Sigmoid colon (tissue), 7 donors: ENCODE data around the gene ZBTB40. TPM values are rescaled to one million over a fixed set of nuclear protein-coding genes. Genes with fewer than 3 reads are reported as not detected.

ENCODE experiments used
- DNase-seq: peaks from one replicate; pipeline ENCODE4 v3.0.0-alpha.2; 2019
- H3K27ac ChIP-seq, 4 donors: fragments of 200-600 bp; sonication (generic); one replicate each; pipeline ENCODE4 v1.5.1; 2016 to 2019; ENCODE audit warnings: mild to moderate bottlenecking in 1 of 4
- H3K27me3 ChIP-seq, 3 donors: fragments of 200-600 bp; sonication (generic); one replicate each; pipeline ENCODE4 v1.5.1; 2019; ENCODE audit warnings: mild to moderate bottlenecking in 1 of 3
- H3K36me3 ChIP-seq, 4 donors: fragments of 200-600 bp; sonication (generic); one replicate each; pipeline ENCODE4 v1.5.1; 2016 to 2019
- H3K4me1 ChIP-seq, 4 donors: fragments of 200-600 bp; sonication (generic); one replicate each; pipeline ENCODE4 v1.5.1; 2017 to 2019
- H3K4me3 ChIP-seq, 4 donors: fragments of 200-600 bp; sonication (generic); one replicate each; pipeline ENCODE4 v1.5.1; 2017 to 2019; ENCODE audit warnings: mild to moderate bottlenecking in 2 of 4, moderate library complexity in 1 of 4
- H3K9me3 ChIP-seq, 4 donors: fragments of 200-600 bp in 3 of 4; sonication (generic) in 3 of 4; one replicate each; pipeline versions ENCODE4 v1.5.1 to v1.6.1; 2013 to 2019
- CTCF ChIP-seq, 4 experiments: fragments of 450-650 bp in 3 of 4; fragments of 200-600 bp in 1 of 4; IDR thresholded peaks; one replicate each; pipeline ENCODE4 v1.5.1; 2016 to 2019; ENCODE audit warnings: antibody characterized with exemption in 4 of 4, mild to moderate bottlenecking in 3 of 4, moderate library complexity in 2 of 4
- EP300 ChIP-seq, 4 donors: sonication (generic); formaldehyde crosslinking; IDR thresholded peaks; one replicate each; pipeline ENCODE4 v1.6.1; 2017; ENCODE audit warnings: antibody characterized with exemption in 4 of 4
- POLR2A ChIP-seq, 2 donors: fragments of 450-650 bp; IDR thresholded peaks; one replicate each; pipeline ENCODE4 v1.6.1; 2016; ENCODE audit warnings: antibody characterized with exemption in 2 of 2, mild to moderate bottlenecking in 2 of 2, moderate library complexity in 2 of 2
- POLR2AphosphoS5 ChIP-seq, 4 donors: sonication (generic); formaldehyde crosslinking; IDR thresholded peaks; one replicate each; pipeline ENCODE4 v1.6.1; 2017; ENCODE audit warnings: antibody characterized with exemption in 4 of 4
- WGBS, 2 donors: extraction: QIAGEN DNeasy Blood & Tissue Kit; methylation state at CpG; one replicate each; pipeline ENCODE4 v1.1.7; 2013; 5-methylcytosine and 5-hydroxymethylcytosine counted together
- intact Hi-C: fragments of 100-400 bp; cut with DNase I; formaldehyde crosslinking; loops from one replicate; pipeline ENCODE4 v1.15.1; 2023
- polyA plus RNA-seq, 3 donors: library from polyadenylated mRNA; stranded (reverse); fragments of 200-250 nt; gene quantifications; one replicate each; pipeline ENCODE4 v1.2.3, GENCODE V29; 2013
- total RNA-seq, 4 donors: library from RNA; depleted of rRNA; stranded (reverse); fragments of >200 nt; gene quantifications; one replicate each; pipeline ENCODE4 v1.1.0, GENCODE V29; 2016
- donor health status: healthy with polysubstance abuse.
- donor health status: Bipolar disorder and iron deficiency.
- donor health status: healthy.

Gene ZBTB40
- total and polyA plus RNA-seq, 7 donors, result 1.8 to 22.2 (median 14.3) TPM

GRCh38 chr1:22457345-22457744 lies 5.7 kb downstream of the ZBTB40 start:
- no peaks in the 10 kb centered on the region for H3K27me3 ChIP-seq
- no peaks in the 10 kb centered on the region for H3K9me3 ChIP-seq
- DNase-seq, result no peak
- H3K4me1 ChIP-seq, result peaks cover 0 to 49% (median 14%) of the 10 kb centered on the region in 4 donors
- TF ChIP-seq POLR2A (IDR thresholded peaks at IDR 0.05) (no peak), EP300 (IDR thresholded peaks at IDR 0.05) (no peak), CTCF (IDR thresholded peaks at IDR 0.05) (no peak), POLR2AphosphoS5 (IDR thresholded peaks at IDR 0.05) (no peak)
- H3K27ac ChIP-seq, result peak overlapping the region in 1 of 4 donors; percentile 19
- intact Hi-C loops, result no loop called here
- no peak overlapping the region for H3K4me3 ChIP-seq
- H3K36me3 ChIP-seq, result no peaks in the 10 kb centered on the region
- 76 to 80% methylated on average over 3 of the region's 3 CpGs for WGBS, 2 donors

DNA sequence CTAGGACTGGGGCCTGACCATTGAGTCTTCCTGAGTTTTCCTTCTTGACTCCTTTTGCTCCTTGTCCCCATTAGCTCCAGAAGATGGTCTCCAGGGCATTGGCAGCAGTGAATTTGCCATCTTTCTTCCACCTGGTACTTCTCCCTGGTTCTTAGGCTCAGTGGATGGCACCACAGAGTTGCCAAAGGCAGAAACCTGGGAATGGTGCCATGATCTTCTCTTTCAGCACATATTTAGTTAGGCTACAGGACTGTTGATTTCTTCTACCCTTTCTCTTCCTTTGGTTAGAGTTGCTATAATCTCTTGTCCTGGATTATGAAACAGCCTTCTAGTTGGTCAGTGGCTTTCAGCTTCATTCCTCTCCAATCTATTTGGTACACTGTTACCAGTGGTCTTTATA lies 6.2 kb downstream of the ZBTB40 start:
- no peaks in the 10 kb centered on the region for H3K9me3 ChIP-seq
- TF ChIP-seq POLR2AphosphoS5 (IDR thresholded peaks at IDR 0.05) (no peak), POLR2A (IDR thresholded peaks at IDR 0.05) (no peak), CTCF (IDR thresholded peaks at IDR 0.05) (no peak), EP300 (IDR thresholded peaks at IDR 0.05) (no peak)
- H3K27ac ChIP-seq, result peak overlapping the region in 1 of 4 donors; percentile 19

DNA sequence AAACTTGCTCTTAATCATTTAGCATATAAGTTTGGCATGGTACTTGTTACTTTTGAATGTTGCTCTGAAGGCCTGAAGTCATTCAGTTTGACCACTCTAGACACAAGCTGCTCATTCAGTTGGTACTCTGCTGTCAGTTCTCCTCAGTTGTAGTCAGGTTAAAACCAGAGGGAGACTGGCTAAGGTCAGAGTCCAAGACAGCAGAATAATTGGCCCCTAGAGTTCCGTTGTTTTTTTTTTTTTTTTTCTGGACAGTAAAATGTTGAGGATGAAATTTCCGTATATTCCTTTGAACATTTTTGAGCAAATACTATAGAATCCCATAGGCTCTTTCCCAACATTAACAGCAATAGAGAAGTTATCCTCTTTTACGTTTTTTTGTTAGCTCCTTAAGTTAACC lies 9.4 kb downstream of the ZBTB40 start:
- TF ChIP-seq EP300 (IDR thresholded peaks at IDR 0.05), result no peak
- no peak for TF ChIP-seq CTCF (IDR thresholded peaks at IDR 0.05)
- TF ChIP-seq POLR2A (IDR thresholded peaks at IDR 0.05), result no peak
- no peak for TF ChIP-seq POLR2AphosphoS5 (IDR thresholded peaks at IDR 0.05)
- no peaks in the 10 kb centered on the region for H3K36me3 ChIP-seq
- H3K27ac ChIP-seq, result no peak overlapping the region
- intact Hi-C loops, result no loop called here
- no peaks in the 10 kb centered on the region for H3K9me3 ChIP-seq
- no peak for DNase-seq
- no peak overlapping the region for H3K4me3 ChIP-seq
- 21 to 68% methylated on average over 3 of the region's 3 CpGs for WGBS, 2 donors
- H3K27me3 ChIP-seq, result no peaks in the 10 kb centered on the region
- peaks cover 0 to 19% (median 11%) of the 10 kb centered on the region in 4 donors for H3K4me1 ChIP-seq

More for the DNA sequence above, 6.2 kb downstream of the ZBTB40 start:
- no peaks in the 10 kb centered on the region for H3K27me3 ChIP-seq
- no peak for DNase-seq
- peaks cover 0 to 45% (median 12%) of the 10 kb centered on the region in 4 donors for H3K4me1 ChIP-seq
- H3K36me3 ChIP-seq, result no peaks in the 10 kb centered on the region
- H3K4me3 ChIP-seq, result no peak overlapping the region
- intact Hi-C loops, result no loop called here

- 91 to 93% methylated on average over 6 of the region's 6 CpGs for WGBS, 2 donors
- peaks cover 0 to 16% (median 11%) of the 10 kb centered on the region in 4 donors for H3K4me1 ChIP-seq
- no peak for DNase-seq
- TF ChIP-seq POLR2AphosphoS5 (IDR thresholded peaks at IDR 0.05) (no peak), EP300 (IDR thresholded peaks at IDR 0.05) (no peak), CTCF (IDR thresholded peaks at IDR 0.05) (no peak)
- no peak overlapping the region for H3K4me3 ChIP-seq
- intact Hi-C loops, result no loop called here
- H3K36me3 ChIP-seq, result no peaks in the 10 kb centered on the region
- H3K27me3 ChIP-seq, result no peaks in the 10 kb centered on the region
- H3K9me3 ChIP-seq, result no peaks in the 10 kb centered on the region
- no peak overlapping the region for H3K27ac ChIP-seq
These were observed 10.3 kb downstream of the ZBTB40 start for GRCh38 chr1:22461678-22462527.
